MM.1S (cell line): ENCODE measurements around the gene NDUFA11.

Experiments used
- DNase-seq: peaks from one replicate; pipeline ENCODE4 v3.0.0-alpha.2; 2015
- H2AFZ ChIP-seq: fragments of 300-600 bp; sonication (generic); 2 replicates; pipeline ENCODE4 v1.6.0; 2016; ENCODE audit warnings: antibody characterized with exemption, low read length
- H3F3A ChIP-seq: fragments of 300-600 bp; sonication (generic); 2 replicates; pipeline ENCODE4 v1.6.1; 2016; ENCODE audit warnings: mild to moderate bottlenecking, antibody characterized with exemption, low read length, moderate library complexity, mixed read lengths; ENCODE audit not compliant: insufficient read depth
- H3K27ac ChIP-seq: fragments of 300-600 bp; sonication (generic); 2 replicates; pipeline ENCODE4 v1.5.1; 2016; ENCODE audit warnings: mild to moderate bottlenecking, low read length
- H3K27me3 ChIP-seq: fragments of 300-600 bp; sonication (generic); replicated peaks from 2 replicates; pipeline ENCODE4 v1.6.0; 2016; ENCODE audit warnings: low read length; ENCODE audit not compliant: insufficient read depth
- H3K36me3 ChIP-seq: fragments of 300-600 bp; sonication (generic); replicated peaks from 2 replicates; pipeline ENCODE4 v1.6.1; 2016; ENCODE audit warnings: mild to moderate bottlenecking, low read length, mixed read lengths; ENCODE audit not compliant: insufficient read depth
- H3K4me1 ChIP-seq: fragments of 300-600 bp; sonication (generic); 2 replicates; pipeline ENCODE4 v1.6.1; 2016; ENCODE audit warnings: low read length, mixed read lengths
- H3K4me2 ChIP-seq: fragments of 300-600 bp; sonication (generic); 2 replicates; pipeline ENCODE4 v1.6.0; 2016; ENCODE audit warnings: low read depth, low read length
- H3K4me3 ChIP-seq: fragments of 300-600 bp; sonication (generic); 2 replicates; pipeline ENCODE4 v1.5.1; 2016; ENCODE audit warnings: low read length, mixed read lengths
- H3K79me2 ChIP-seq: fragments of 300-600 bp; sonication (generic); 2 replicates; pipeline ENCODE4 v1.6.1; 2016; ENCODE audit warnings: mixed run types, low read length, mixed read lengths
- H3K9ac ChIP-seq: fragments of 300-600 bp; sonication (generic); 2 replicates; pipeline ENCODE4 v1.6.1; 2016; ENCODE audit warnings: low read length, mixed read lengths
- H3K9me2 ChIP-seq: fragments of 300-600 bp; sonication (generic); replicated peaks from 2 replicates; pipeline ENCODE4 v1.6.1; 2016; ENCODE audit warnings: mild to moderate bottlenecking, low read length, mixed read lengths; ENCODE audit not compliant: insufficient read depth
- H3K9me3 ChIP-seq: fragments of 300-600 bp; sonication (generic); replicated peaks from 2 replicates; pipeline ENCODE4 v1.6.1; 2016; ENCODE audit warnings: mild to moderate bottlenecking, low read length, mixed read lengths; ENCODE audit not compliant: insufficient read depth
- H4K20me1 ChIP-seq: fragments of 300-600 bp; sonication (generic); 2 replicates; pipeline ENCODE4 v1.6.1; 2016; ENCODE audit warnings: mild to moderate bottlenecking, low read length, moderate library complexity, mixed read lengths; ENCODE audit not compliant: insufficient read depth
- EZH2 ChIP-seq: fragments of 300-600 bp; sonication (generic); optimal IDR thresholded peaks from 2 replicates; pipeline ENCODE3; 2017; ENCODE audit warnings: low read depth, mild to moderate bottlenecking, antibody characterized with exemption, low read length, mixed read lengths
- EZH2phosphoT487 ChIP-seq: fragments of 300-600 bp; sonication (generic); IDR thresholded peaks from 2 replicates; pipeline ENCODE4 v1.6.1; 2018; ENCODE audit warnings: antibody characterized with exemption, low read length
- TF ChIP-seq, protein P1 (sequence below): fragments of 300-600 bp; sonication (generic); IDR thresholded peaks from 2 replicates; pipeline ENCODE4 v1.5.1; 2016; ENCODE audit warnings: antibody characterized with exemption, low read length, mixed read lengths

Gene NDUFA11

GRCh38 chr19:5894704-5895349, 8.8 kb downstream of the NDUFA11 start:
- TF ChIP-seq, protein P1, sequence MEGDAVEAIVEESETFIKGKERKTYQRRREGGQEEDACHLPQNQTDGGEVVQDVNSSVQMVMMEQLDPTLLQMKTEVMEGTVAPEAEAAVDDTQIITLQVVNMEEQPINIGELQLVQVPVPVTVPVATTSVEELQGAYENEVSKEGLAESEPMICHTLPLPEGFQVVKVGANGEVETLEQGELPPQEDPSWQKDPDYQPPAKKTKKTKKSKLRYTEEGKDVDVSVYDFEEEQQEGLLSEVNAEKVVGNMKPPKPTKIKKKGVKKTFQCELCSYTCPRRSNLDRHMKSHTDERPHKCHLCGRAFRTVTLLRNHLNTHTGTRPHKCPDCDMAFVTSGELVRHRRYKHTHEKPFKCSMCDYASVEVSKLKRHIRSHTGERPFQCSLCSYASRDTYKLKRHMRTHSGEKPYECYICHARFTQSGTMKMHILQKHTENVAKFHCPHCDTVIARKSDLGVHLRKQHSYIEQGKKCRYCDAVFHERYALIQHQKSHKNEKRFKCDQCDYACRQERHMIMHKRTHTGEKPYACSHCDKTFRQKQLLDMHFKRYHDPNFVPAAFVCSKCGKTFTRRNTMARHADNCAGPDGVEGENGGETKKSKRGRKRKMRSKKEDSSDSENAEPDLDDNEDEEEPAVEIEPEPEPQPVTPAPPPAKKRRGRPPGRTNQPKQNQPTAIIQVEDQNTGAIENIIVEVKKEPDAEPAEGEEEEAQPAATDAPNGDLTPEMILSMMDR = no peak
- TF ChIP-seq EZH2phosphoT487 (no peak), EZH2 (no peak)
- DNase-seq = no peak
- H3K4me1 ChIP-seq = no peaks in the 10 kb centered on the region
- no peaks in the 10 kb centered on the region for H3K9me2 ChIP-seq
- peaks cover 15% of the 10 kb centered on the region for H4K20me1 ChIP-seq
- H3K9me3 ChIP-seq = no peaks in the 10 kb centered on the region
- no peak overlapping the region for H2AFZ ChIP-seq
- H3F3A ChIP-seq = no peaks in the 10 kb centered on the region
- no peak overlapping the region for H3K9ac ChIP-seq
- no peak overlapping the region for H3K4me3 ChIP-seq
- peaks cover 4% of the 10 kb centered on the region; the same call in 1 of the 2 replicates for H3K27me3 ChIP-seq
- H3K36me3 ChIP-seq = no peaks in the 10 kb centered on the region
- no peak overlapping the region for H3K27ac ChIP-seq
- H3K4me2 ChIP-seq = no peak overlapping the region
- peaks cover 27% of the 10 kb centered on the region for H3K79me2 ChIP-seq

DNA sequence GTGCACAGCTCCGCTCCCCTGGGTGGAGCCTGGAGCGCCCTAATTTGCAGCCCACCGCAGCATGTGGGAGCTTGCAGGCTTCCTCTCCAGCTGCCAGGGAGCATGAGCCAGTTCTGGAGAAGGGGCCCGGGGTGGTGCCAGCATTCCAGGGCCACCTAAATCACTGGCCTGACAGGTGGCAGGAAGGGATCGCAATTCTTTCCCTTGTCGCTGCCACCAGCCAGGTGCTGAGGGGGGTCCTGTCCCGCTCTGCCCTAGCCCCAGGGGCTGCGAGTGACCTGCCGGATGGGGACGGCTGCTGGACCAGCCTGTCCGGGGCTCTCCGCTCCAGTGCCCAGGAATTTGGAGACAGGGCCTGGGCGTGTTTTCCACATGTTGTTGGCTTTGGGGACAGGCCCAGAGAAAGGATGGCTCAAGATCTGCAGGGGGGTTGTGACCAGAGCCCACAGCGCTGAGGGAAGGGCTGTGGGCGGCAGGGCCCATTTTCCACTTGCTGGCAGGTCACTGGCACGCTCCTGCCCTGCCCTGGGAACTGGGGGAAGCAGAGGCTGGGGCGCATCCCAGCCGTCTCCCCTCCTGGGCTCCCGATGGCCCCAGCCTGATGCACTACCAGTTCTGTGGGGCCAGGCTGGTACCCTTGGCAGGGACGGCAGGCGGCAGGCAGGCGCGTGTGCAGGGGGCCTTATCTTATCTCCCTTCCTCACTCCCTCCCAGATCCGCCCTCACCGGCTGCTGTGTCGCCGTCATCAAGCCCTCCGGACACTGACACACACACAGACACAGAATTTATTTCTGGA, 9.5 kb downstream of the NDUFA11 start:
- Histone ChIP-seq H3K79me2 (peaks cover 24% of the 10 kb centered on the region), H3K9me3 (no peaks in the 10 kb centered on the region), H2AFZ (no peak overlapping the region), H3K27me3 (peaks cover 11% of the 10 kb centered on the region), H4K20me1 (peaks cover 14% of the 10 kb centered on the region), H3F3A (no peaks in the 10 kb centered on the region), H3K4me1 (no peaks in the 10 kb centered on the region), H3K4me2 (no peak overlapping the region), H3K27ac (no peak overlapping the region), H3K9ac (no peak overlapping the region), H3K4me3 (no peak overlapping the region), H3K36me3 (no peaks in the 10 kb centered on the region), H3K9me2 (no peaks in the 10 kb centered on the region)
- TF ChIP-seq, protein P1 = no peak
- TF ChIP-seq EZH2phosphoT487 (no peak), EZH2 (no peak)
- no peak for DNase-seq

DNA sequence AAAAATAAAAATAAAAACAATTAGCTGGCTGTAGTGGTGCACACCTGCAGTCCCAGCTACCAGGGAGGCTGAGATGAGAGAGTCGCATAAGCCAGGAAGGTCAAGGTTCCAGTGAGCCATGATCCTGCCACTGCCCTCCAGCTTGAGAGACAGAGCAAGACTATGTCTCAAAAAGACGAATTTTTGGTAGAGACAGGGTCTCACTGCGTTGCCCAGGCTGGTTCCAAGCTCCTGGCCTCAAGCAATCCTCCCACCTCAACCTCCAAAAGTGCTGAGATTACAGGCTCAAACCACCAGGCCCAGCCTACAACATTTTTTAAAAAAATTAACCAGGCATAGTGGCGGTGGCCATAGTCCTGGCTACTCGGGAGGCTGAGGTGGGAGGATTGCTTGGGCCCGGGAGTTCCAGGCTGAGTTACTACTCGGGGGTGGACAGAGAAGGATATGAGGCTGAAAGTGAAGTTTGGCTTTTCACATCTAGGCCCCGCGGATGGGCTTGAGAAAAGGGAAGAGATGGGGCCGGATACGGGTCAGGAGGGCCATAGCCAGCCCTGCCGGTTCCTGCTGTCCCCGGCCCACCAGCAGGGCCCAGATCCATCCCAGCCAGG, 10.2 kb downstream of the NDUFA11 start:
- Histone ChIP-seq H3K36me3 (no peaks in the 10 kb centered on the region), H3K9ac (no peak overlapping the region), H3K4me3 (no peak overlapping the region), H3K27ac (no peak overlapping the region), H3F3A (no peaks in the 10 kb centered on the region), H3K79me2 (peaks cover 18% of the 10 kb centered on the region), H2AFZ (no peak overlapping the region), H4K20me1 (peaks cover 13% of the 10 kb centered on the region), H3K9me2 (no peaks in the 10 kb centered on the region), H3K4me1 (no peaks in the 10 kb centered on the region), H3K4me2 (no peak overlapping the region), H3K27me3 (peaks cover 15% of the 10 kb centered on the region), H3K9me3 (no peaks in the 10 kb centered on the region)
- no peak for DNase-seq
- TF ChIP-seq EZH2 (no peak), EZH2phosphoT487 (no peak)
- TF ChIP-seq, protein P1 = no peak
